GM03348 (cell line): ENCODE measurements around the gene NXPE3.

Source experiments
- DNase-seq: peaks from one replicate; pipeline ENCODE4 v3.0.0; 2012; ENCODE audit warnings: low spot score

The NXPE3 gene

DNA sequence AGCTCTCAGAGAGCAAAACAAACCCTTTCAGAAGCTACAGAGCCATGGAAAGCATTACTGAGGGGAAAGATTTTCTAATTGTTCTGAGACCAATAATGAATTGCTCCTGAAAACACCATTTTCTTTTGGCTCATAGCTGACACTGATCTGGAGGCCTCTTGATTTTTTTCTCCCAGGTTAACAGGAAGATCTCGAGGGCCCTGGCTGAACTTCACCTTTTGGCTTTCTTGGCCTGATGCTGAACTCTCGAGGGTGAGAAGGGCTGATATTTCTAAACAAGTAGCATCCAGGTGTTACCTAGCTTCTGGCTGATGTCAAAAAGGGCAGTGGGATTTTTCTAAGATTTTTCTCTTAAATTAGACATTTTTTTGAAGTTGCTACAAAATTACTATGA, 50.4 kb downstream of the NXPE3 start:
- no peak for DNase-seq

DNA sequence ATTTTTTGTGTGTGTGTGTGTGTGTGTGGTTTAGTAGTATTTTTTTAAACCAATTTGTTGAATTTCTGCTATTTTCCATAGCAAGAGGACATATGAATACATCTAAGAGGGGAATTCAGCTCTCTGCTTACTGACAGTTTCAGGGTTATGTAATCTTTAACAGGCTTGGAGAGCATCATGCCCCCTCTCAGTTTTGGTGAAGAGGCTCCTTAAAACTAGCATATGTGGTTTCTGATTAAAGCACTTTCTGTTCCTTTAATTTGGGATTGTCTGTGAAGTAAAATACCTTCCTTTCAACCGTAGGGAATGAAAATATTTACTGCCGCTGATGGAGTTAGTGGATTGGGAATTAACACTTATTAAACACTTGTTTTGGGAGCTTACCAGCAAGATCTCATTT, 50.9 kb downstream of the NXPE3 start:
- no peak for DNase-seq

DNA sequence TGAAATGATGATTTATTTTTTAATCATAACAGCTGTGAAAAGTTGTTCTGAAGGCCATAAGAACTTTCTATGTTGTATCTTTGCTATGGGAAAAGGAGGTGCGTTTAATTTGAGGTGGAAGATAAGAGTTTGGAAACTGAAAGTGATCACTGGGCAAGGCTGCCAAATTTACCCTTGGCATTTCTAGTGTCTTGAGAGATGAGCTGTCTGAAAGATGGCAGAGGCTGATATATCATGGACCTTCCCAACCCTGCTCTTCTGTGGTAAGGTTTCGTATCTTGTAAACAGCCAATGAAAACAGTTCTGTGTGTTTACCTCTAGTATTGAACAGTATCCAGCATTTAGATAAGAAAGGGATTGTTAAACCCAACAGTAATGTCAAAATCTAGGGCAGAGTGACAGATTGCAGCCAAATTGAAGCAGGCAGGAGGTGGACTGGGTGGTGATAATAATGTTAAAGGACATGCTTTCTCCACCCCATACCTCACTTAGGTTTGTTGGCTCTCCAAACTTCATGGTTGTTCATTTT, 54.5 kb downstream of the NXPE3 start:
- DNase-seq: no peak

DNA sequence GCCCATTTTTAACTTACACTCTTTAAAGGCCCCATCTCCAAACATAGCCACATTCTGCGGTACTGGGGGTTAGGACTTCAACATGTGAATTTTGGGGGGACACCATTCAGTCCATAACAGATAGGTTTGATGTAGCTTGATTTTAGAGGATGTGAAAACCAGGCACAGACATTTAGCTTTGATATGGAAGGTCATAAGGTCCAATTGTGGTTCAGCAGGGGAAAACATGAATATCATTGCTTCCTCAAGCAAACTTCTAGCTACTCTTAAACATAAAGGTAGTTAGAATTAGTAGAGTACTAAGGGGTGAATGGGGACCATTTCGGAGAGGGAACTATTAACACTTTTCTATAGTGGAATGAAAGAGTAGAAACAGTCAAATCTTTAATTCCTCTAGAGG, 56.7 kb downstream of the NXPE3 start:
- DNase-seq: no peak

DNA sequence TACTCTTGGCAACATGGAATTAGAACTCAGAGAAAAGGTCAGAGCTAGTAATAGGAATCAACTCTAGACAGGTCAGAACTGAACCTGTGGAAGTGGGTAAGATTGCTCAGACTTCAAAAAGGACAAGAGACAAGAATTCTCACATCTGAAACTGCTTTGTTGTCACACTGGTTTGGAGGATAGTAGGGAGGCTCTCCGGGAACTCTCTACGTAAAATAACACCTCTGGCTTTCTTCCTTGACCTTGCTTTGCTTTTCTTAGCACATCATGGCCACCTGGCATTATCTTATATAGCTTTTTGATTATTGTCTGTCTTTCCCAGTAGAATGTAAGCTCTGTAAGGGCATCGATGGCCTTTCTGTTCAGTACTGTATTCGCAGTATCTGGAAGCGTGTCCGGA, 57.1 kb downstream of the NXPE3 start:
- no peak for DNase-seq

DNA sequence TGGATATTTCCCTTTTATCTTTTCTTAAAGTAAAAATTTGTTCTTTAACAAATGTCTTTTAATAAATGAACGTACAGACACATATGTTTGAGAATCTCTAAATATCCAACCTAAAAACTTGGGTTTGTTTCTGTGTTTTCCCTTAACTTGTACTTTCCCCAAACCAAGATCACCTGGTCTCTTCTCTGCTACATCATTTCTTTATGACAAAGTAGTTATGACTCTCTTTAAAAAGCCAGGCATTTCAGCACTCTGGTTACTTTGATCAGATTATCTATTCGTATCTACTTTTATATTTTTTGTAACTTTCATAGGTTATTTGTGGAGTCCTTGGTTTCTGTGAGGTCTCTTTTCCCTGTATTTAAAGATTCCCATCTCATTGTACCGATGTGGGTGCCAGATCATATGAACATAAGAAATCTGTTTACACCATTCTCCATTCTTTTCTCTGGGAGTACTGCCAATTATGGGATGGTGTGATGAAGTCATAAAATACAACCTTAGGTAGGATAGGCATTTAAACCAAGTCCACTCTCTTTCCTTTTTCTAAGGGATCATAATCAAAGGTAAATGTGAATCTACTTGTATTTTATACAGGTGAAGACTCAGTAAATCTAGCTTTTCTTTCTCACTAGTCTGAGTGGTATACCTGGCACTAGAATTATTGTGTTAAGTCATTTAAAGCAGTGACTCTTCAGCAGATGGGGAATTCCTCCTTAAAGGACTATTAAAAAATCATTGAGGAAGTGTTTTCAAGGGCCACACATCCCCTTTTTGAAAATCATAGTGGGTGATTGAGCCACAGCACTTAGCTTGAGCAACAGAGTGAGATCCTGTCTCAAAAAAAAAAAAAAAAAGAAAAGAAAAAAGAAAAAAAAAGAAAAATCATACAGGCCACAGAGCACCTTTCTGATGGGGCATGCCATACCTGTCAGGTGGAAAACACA, 57.9 kb downstream of the NXPE3 start:
- DNase-seq: peak; percentile 28

DNA sequence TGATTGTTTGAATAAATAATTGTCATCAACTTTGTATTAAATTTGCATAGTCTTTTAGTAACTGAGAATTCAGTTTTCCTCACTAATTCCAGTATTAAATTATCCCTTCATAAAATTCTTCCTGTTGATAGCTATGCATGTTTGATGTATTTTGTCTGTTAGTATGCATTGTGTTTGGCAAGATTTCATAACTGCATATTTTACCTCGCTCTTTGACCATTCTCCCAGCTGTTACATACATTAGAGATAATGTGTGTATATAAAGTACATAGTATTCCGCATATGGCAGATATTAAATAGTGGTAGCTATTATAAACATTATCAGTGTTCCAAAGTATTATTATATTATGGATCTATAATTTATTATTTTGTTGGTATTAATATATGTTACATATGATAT, 59.7 kb downstream of the NXPE3 start:
- no peak for DNase-seq

DNA sequence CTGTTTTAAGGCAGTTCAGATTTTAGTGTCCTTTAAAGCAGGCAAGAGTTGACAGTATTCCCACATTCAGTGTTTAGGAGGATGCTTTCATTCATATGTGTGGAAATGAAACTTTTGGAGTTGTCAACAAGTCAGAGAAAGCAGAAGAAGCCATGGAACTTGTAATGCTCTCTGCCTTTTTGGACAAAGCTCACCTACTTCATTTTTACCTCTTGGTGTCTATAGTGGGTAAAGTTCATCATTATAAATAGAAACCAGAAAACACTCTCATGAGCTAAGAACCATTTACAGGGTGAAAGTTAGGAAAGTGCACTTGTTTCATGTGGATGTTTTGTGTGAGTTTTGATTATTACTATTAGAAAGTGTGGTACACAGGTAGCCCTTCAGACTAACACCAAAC, 61.1 kb downstream of the NXPE3 start:
- no peak for DNase-seq

DNA sequence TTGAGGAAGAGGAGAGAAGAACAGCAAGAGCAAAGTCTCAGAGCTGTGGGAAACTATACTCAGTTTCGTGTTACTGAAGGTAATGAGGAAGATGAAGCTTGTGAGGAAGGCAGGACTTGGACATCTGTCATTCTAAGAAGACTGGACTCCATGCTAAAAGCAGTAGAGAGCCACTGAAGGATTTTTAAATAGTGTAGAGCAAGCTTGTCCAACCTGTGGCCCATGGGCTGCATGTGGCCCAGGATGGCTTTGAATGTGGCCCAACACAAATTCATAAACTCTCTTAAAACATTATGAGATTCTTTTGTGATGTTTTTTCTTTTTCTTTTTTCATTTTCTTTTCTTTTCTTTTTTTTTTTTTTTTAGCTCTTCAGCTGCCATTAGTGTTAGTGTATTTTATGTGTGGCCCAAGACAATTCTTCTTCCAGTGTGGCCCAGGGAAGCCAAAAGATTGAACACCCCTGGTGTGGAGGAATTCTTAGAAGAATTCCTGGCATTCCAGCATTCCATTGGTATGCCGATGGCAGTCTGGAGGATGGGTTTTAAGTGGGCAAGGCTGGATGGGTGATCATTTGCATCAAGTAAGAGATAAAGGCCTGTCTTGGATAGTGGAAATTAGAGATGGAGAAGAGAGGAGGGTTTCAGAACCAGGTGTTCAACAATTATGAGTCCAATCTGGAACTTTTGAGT, 63.4 kb downstream of the NXPE3 start:
- DNase-seq: peak; percentile 40

DNA sequence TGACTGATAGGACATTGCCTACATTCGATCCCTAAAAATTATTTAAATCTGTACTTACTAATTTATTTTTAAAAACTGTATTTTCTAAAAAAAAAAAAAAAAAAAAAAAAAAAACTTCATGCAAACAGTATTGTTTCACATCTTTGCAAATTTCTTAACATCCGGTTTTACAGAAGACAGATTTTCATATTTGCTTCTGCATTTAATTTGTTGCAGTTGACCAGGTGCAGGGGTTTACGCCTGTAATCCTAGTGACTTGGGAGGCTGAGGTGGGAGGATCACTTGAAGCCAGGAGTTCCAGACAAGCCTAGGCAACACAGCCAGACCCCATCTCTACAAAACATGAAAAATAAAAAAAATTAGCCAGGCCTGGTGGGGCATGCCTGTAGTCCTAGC, 63.9 kb downstream of the NXPE3 start:
- no peak for DNase-seq

DNA sequence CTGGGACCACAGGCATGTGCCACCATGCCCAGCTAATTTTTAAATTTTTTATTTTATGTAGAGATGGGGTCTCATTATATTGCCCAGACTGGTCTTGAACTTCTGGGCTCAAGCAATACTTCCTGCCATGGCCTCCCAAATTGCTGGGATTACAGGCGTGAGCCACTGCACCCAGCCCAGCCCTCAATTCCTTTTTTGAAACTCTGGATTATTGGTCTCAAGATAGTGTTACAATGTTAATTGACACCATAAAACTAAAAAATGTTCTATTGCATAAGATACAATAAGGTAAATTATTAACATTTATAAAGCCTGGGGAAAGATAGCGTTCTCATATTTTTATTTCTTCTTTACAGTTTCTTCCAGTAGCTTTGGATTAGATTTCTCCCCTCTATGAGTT, 66.4 kb downstream of the NXPE3 start:
- DNase-seq: no peak

DNA sequence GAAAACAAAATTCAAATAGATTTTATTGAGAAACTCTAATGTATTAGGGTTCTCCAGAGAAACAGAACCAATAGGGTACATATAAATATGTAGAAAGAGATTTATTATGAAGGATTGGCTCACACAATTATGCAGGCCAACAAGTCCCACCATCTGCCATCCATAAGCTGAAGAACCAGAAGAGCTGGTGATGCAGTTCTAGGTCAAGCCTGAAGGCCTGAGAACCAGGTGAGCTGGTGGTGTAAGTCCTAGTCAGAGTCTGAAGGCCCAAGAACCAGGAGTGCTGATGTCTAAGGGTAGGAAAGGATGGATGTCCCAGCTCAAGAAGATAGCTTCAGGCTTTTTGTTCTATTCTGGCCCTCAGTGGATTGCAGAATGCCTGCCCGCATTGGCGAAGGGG, 67.7 kb downstream of the NXPE3 start:
- no peak for DNase-seq

DNA sequence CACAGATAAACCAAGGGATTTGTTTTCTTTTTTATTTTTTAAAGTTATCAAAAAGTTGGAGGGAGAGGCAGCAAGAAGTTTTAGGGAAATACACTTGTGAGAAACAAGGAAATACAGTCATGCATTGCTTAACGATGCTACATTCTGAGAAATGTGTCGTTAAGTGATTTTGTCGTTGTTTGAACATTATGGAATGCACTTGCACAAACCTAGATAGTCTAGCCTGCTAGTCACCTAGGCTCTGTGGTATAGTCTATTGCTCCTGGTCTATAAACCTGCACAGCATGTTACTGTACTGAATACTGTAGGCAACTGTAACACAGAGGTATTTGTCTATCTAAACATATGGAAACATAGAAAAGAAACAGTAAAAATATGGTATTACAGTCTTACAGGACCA, 68.3 kb downstream of the NXPE3 start:
- DNase-seq: no peak

DNA sequence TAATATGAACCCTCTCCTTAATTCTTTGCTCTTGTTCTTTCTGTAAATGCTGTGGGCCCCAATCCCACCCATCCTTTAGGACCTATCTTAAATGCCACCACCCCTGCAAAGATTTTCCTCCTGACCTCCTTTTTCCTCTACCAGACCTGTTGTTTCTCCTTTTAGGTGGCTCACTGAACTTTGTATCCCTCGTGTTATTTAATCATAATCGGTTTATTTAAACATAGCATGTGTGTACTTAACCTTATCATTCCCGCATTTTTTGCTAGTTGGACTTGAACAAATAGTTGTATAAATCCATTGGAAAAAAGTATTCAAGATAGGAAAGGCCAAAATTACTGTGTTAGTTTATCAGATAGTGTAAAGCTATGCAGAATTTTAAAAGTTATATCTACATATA, 69.3 kb downstream of the NXPE3 start:
- no peak for DNase-seq

DNA sequence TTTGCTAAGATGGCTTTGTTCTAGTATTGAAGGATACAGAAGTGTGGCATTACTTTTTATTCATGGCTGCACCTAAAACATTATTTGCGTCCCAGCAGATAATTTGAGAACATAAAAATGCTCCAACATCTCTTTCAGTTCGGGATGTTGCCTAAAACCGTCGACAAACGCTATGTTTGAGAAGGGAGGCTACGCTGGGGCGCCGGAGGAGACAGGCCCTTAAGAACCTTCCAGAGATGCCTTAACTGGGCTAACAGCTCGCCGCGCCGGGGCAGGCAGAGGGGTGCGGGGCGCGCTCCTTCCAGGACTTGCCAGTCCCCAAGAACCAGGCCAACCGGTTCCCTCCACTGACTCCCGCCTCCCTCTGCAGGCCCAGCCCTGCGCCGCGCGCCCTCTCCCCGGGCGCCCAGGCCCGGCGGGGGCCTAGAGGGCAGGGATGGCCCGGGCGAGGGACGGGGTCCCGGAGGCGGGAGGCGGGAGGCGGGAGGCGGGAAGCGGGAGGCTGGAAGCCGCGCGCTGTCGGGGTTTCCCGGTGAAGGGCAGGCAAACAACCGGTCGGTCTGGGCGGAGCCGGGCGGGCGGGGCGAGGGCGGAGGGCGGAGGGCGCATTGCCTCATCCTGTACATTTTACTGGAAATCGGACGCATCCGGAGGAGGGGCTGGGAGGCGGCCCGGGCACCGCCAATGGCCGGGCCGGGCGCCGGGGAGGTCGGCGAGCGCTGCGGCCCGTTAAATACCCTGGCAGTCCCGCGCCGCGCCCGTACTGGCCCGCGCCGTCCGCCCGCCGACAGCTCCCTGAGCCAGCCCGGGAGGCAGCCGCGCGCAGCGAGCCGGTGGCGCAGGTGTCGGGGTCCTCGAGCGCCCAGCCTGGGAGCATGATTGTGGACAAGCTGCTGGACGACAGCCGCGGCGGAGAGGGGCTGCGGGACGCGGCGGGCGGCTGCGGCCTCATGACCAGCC, 70.0 kb downstream of the NXPE3 start, which contains the start of gene NFKBIZ:
Gene NFKBIZ, plus strand, starts transcription at position 761 of the 960 bp plus-strand sequence. Its CDS starts 115 bp downstream, at position 876.
- peak; percentile 99 for DNase-seq

DNA sequence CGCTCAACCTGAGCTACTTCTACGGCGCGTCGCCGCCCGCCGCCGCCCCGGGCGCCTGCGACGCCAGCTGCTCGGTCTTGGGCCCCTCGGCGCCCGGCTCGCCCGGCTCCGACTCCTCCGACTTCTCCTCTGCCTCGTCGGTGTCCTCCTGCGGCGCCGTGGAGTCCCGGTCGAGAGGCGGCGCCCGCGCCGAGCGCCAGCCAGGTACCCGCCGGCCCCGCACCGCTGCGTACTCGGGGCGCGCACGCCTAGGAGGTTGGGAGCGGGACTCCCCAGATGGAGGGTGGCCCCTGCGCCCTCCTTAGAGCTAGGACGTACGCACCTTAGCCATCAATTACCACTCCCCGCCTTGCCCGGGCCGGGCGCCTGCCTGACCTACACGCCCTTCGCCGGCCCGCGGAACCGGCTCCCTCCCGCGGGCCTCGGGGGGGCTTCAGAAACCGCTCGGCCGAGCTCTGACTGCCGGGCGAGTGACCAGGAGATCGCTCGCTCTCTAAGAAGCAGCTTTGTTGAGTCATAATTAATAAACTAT, 70.8 kb downstream of the NXPE3 start:
- peak; percentile 57 for DNase-seq

DNA sequence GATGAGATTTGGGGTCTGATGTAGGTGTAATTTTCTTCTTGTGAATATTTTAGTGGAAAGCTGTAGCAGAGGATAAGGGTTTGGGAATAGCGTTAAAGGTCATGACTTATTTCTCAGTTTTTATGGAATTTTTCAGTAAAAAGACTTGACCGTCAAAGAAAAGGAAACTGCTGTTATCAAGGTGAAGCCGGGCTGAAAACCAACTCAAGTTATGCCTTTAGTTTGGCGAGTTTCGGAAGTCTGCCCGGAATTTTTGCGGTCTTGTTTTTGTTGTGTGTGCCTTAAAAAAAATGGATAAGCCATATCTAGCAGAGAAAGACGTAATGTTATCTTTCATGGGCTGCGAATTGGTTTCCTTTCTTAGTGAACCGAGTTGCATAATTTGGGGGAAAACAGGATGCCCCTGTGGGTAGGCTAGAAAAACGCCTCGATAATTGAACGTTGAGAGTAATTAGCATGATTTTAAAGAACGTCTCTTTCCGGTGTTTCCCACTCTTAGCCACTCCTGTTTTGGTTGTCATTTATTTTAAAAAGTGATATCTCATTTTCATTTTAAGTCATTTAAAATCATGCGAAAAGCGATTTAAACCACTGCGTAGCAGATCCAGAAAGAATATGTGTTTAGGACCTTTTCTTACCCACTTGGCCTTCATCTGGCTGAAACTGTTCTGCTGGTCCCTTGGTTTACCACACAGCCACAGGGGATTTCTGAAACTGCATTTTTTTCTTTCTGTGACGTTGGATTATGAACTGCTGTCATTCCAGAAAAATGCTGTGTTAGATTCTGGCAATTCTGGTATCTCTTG, 71.4 kb downstream of the NXPE3 start:
- DNase-seq: peak; percentile 65

DNA sequence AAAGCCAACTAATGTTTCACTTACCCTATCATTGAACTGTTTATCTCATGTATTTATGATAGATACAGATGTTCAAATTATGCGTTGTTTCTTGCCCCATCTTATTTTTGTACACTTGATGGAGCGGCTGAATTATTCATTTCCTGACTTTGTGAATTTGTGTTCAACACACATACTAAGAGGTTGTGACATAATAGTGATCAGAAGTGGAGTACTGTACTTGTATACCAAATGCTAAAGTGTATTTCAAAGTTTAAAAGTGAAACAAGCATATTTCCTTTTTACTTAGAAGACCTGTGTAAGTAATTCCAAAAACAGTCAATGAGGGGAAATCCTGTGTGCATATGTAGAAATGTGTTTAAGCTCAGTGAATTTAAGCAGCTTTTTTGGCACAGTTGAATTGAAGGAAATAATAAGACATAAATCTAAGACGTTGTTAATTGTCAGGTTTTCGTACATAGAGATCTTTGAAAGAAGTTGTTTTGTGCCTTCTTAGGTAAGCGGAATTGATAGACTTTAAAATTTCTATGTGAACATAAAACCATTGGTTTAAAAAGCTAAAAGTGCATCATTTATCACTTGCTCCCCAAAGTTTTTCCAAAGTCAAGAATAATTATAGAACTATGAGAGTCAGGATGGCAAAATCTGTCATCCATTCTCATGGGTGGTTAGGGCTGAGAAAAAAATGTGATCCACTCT, 72.2 kb downstream of the NXPE3 start:
- no peak for DNase-seq

DNA sequence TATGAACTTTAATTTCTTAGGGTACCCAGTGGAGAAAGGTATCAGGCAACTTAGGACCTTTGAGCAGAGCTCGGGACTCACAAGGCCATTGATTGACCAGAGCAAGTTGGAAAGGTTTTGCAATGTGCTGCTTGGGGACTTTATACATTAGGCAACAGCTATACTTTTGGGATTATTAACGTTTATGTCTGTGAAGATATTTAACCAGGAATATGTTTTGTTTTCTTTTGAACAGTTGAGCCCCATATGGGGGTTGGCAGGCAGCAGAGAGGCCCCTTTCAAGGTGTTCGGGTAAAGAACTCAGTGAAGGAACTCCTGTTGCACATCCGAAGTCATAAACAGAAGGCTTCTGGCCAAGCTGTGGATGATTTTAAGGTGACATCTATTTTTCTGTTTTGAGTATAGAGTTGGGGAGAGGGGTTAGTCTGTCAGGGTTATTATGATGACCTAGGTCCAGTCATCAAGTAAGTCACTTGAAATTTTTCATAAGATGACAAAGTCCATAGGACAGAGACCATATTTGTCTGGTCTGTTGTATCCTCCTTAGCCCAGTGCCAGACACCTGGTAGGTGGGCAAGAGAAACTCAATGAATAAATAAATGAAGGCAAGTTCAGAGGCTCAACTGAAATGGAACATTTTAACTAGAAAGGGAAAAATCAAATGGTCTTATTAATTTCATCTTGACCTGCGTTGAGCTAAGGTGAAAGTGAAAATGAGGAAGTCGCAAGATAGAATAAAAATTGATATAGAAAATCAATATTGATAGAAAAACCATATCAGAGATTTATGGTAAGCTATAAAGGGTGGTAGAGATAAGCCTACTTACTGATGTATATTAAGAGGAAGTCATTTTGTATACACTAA, 73.1 kb downstream of the NXPE3 start:
- DNase-seq: no peak
